Dermis lymphatic vessel endothelial cell (primary cell): ENCODE data around the gene NEDD4. TPM values are rescaled to one million over a fixed set of nuclear protein-coding genes. Genes with fewer than 3 reads are reported as not detected.

Source experiments
- total RNA-seq: library from RNA; depleted of rRNA; stranded (reverse); fragments of >200 nt; gene quantifications from 2 replicates; pipeline ENCODE4 v1.2.1, GENCODE V29; 2014

Gene NEDD4
- total RNA-seq = 22.9 and 32.7 TPM in 2 replicates

DNA sequence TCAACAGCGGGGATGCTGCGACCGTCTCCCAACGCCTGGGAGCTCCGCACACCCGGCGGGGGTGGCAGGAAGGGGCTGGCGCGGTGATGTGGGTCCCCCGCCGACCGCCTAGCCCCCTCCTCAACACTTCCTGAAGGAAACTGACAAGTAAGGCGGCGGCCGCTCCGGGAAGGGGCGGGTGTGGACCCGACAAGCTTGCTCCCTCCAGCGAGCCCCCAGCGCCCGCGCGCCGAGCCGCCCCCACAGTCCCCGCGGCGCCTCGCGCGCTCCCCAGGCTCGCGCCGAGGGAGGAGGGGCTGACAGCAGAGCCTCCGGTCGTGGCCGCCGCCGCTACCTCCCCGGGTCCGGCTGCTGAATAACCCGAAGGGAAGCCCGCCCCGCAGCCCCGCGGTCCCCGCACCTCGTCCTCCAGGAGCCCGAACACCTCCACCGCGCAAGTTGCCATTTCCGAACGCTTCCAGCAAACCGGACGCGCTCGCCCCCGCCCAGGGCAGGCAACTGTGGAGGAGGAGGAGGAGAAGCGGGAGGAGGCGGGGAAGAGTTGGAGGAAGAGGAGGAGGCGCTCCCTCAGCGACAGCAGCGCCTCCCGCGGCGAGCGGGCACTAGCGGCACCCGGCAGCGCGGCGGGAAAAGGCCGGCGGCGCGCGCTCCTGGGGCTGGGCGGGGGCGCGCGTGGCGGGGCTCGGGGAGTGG is at the start of gene NEDD4:
NEDD4 (minus strand) TSS at position 502 of the 693 bp plus-strand sequence; CDS start at position 445, 57 bp downstream.

